HCT116 (cell line): ENCODE measurements around the gene RAB31. TPM values are rescaled to one million over a fixed set of nuclear protein-coding genes. Genes with fewer than 3 reads are reported as not detected.

Experiments
- ATAC-seq: fragments of 200-7000 bp; cut with Tn5 transposase; 2 replicates; pipeline ENCODE4 v1.9.1; 2020; ENCODE audit warnings: mild to moderate bottlenecking, moderate library complexity
- BruUV-seq: library from RNA; stranded (reverse); fragments of 400-500 nt; replicated peaks from 2 replicates; lab custom pipeline; 2021; lab: Mats Ljungman, UMichigan
- CTCF ChIA-PET: fragments of 300-600 bp; sonication (Branson Sonifier 250); formaldehyde crosslinking; loops from one replicate; lab custom pipeline; 2021; ENCODE audit warnings: antibody characterized with exemption; lab: Charles Lee
- POLR2A ChIA-PET: fragments of 300-600, 350-600 bp; sonication (Branson Sonifier 250); formaldehyde crosslinking; loops from one replicate; lab custom pipeline; 2021; ENCODE audit warnings: antibody characterized with exemption; lab: Charles Lee
- RAD21 ChIA-PET, 2 experiments: fragments of 300-600 bp; sonication (Branson Sonifier 250); formaldehyde crosslinking; loops; one replicate each; lab custom pipeline; 2023; ENCODE audit warnings: low total read pairs in 2 of 2; ENCODE audit not compliant: uncharacterized antibody in 2 of 2, unreplicated experiment in 2 of 2, low non-redundant PET in 1 of 2; lab: Charles Lee
- DNase-seq: peaks from one replicate; pipeline ENCODE4 v3.0.0-alpha.2; 2010; ENCODE audit warnings: low read depth, low spot score
- H2AFZ ChIP-seq: fragments of 200-600 bp; shearing (Covaris generic), sonication (generic); 2 replicates; pipeline ENCODE4 v1.6.1; 2017; ENCODE audit warnings: low read depth, mixed run types, mixed read lengths, antibody characterized with exemption, low read length; ENCODE audit not compliant: poor library complexity, severe bottlenecking
- H3K27ac ChIP-seq: 2 replicates; pipeline ENCODE4 v1.5.1; 2012; ENCODE audit warnings: low read depth, low read length
- H3K27me3 ChIP-seq: fragments of 200-600 bp; sonication (generic); 2 replicates; pipeline ENCODE4 v1.6.1; 2016; ENCODE audit warnings: mixed run types, low read length, mixed read lengths; ENCODE audit not compliant: insufficient read depth
- H3K36me3 ChIP-seq, 2 experiments: fragments of 200-500 bp in 1 of 2; fragments of 200-600 bp in 1 of 2; sonication (Bioruptor generic) in 1 of 2; sonication (generic) in 1 of 2; 2 replicates each; pipeline versions ENCODE4 v1.5.1 to v1.6.1; 2014 to 2016; ENCODE audit warnings: low read length in 2 of 2, inconsistent platforms in 1 of 2, mixed read lengths in 1 of 2, mixed run types in 1 of 2; ENCODE audit not compliant: insufficient read depth in 2 of 2, control insufficient read depth in 1 of 2
- H3K4me1 ChIP-seq, 2 experiments: fragments of 200-600 bp in 1 of 2; sonication (generic) in 1 of 2; 2 replicates each; pipeline versions ENCODE4 v1.5.1 to v1.6.1; 2012 to 2017; ENCODE audit warnings: low read length in 2 of 2, inconsistent platforms in 1 of 2, mild to moderate bottlenecking in 1 of 2, mixed read lengths in 1 of 2, mixed run types in 1 of 2, moderate library complexity in 1 of 2; ENCODE audit not compliant: insufficient read depth in 2 of 2, control insufficient read depth in 1 of 2
- H3K4me2 ChIP-seq: fragments of 200-600 bp; sonication (generic); 2 replicates; pipeline ENCODE4 v1.6.1; 2017; ENCODE audit warnings: mixed run types, low read length, mixed read lengths
- H3K4me3 ChIP-seq, 2 experiments: fragments of 200-600 bp in 1 of 2; sonication (generic) in 1 of 2; replicated peaks in 1 of 2; 2 replicates each; pipeline ENCODE4 v1.5.1; 2011 to 2016; ENCODE audit warnings: low read length in 2 of 2, control low read depth in 1 of 2, low read depth in 1 of 2, mild to moderate bottlenecking in 1 of 2, mixed read lengths in 1 of 2, mixed run types in 1 of 2
- H3K79me2 ChIP-seq: fragments of 200-600 bp; sonication (generic); 2 replicates; pipeline ENCODE4 v1.6.1; 2017; ENCODE audit warnings: mild to moderate bottlenecking, mixed run types, low read length, moderate library complexity, mixed read lengths; ENCODE audit not compliant: insufficient read depth
- H3K9ac ChIP-seq: fragments of 200-600 bp; sonication (generic); 2 replicates; pipeline ENCODE4 v1.6.1; 2016; ENCODE audit warnings: low read length, mixed read lengths
- H3K9me2 ChIP-seq: fragments of 200-600 bp; sonication (generic), shearing (Covaris generic); 2 replicates; pipeline ENCODE4 v1.6.1; 2017; ENCODE audit warnings: mixed run types, mild to moderate bottlenecking, moderate library complexity; ENCODE audit not compliant: insufficient read depth
- H3K9me3 ChIP-seq, 2 experiments: fragments of 200-500 bp in 1 of 2; fragments of 200-600 bp in 1 of 2; sonication (Bioruptor generic) in 1 of 2; sonication (generic) in 1 of 2; 2 replicates each; pipeline ENCODE4 v1.6.1; 2014 to 2017; ENCODE audit warnings: low read length in 2 of 2, mixed read lengths in 2 of 2, inconsistent platforms in 1 of 2, low read depth in 1 of 2, mild to moderate bottlenecking in 1 of 2, mixed run types in 1 of 2, moderate library complexity in 1 of 2; ENCODE audit not compliant: control insufficient read depth in 1 of 2, insufficient read depth in 1 of 2
- H4K20me1 ChIP-seq: fragments of 200-600 bp; sonication (generic), shearing (Covaris generic); 2 replicates; pipeline ENCODE4 v1.6.1; 2017; ENCODE audit warnings: mixed run types, mild to moderate bottlenecking, moderate library complexity; ENCODE audit not compliant: insufficient read depth
- CBX3 ChIP-seq: IDR thresholded peaks from 2 replicates; pipeline ENCODE4 v1.6.1; 2012; ENCODE audit warnings: low read depth
- CEBPB ChIP-seq: IDR thresholded peaks from 2 replicates; pipeline ENCODE4 v1.6.1; 2012; ENCODE audit warnings: low read depth
- EGR1 ChIP-seq: IDR thresholded peaks from 2 replicates; pipeline ENCODE4 v1.6.1; 2012; ENCODE audit warnings: low read depth
- EZH2 ChIP-seq: fragments of 200-600 bp; sonication (generic); IDR thresholded peaks from 2 replicates; pipeline ENCODE4 v1.6.1; 2017; ENCODE audit warnings: antibody characterized with exemption, mixed run types
- EZH2phosphoT487 ChIP-seq: fragments of 200-600 bp; IDR thresholded peaks from 2 replicates; pipeline ENCODE4 v1.6.1; 2018; ENCODE audit warnings: antibody characterized with exemption, borderline replicate concordance
- FOSL1 ChIP-seq: IDR thresholded peaks from 2 replicates; pipeline ENCODE4 v1.6.1; 2012; ENCODE audit warnings: low read depth
- JUND ChIP-seq: IDR thresholded peaks from 2 replicates; pipeline ENCODE4 v1.6.1; 2012
- POLR2A ChIP-seq: IDR thresholded peaks from 2 replicates; pipeline ENCODE4 v1.7.0; 2011; ENCODE audit warnings: borderline replicate concordance; ENCODE audit not compliant: insufficient read depth, insufficient read length; ENCODE audit errors: extremely low read depth
- RAD21 ChIP-seq: IDR thresholded peaks from 2 replicates; pipeline ENCODE4 v1.6.1; 2012; ENCODE audit warnings: low read depth, mild to moderate bottlenecking
- SIN3A ChIP-seq: IDR thresholded peaks from 2 replicates; pipeline ENCODE4 v1.6.1; 2012; ENCODE audit warnings: low read depth
- SRF ChIP-seq: IDR thresholded peaks from 2 replicates; pipeline ENCODE4 v1.6.1; 2012; ENCODE audit warnings: low read depth
- TCF7L2 ChIP-seq: IDR thresholded peaks from 2 replicates; pipeline ENCODE4 v1.7.0; 2011; ENCODE audit warnings: borderline replicate concordance, inconsistent platforms; ENCODE audit not compliant: insufficient read depth, insufficient read length; ENCODE audit errors: extremely low read depth
- YY1 ChIP-seq: IDR thresholded peaks from 2 replicates; pipeline ENCODE4 v1.6.1; 2011; ENCODE audit warnings: low read length, low read depth, moderate library complexity, mild to moderate bottlenecking; ENCODE audit not compliant: insufficient replicate concordance; ENCODE audit errors: extremely low read depth
- ZFX ChIP-seq: fragments of 450-650 bp; IDR thresholded peaks from 2 replicates; pipeline ENCODE4 v1.6.1; 2017
- ZNF274 ChIP-seq: fragments of 200-500 bp; sonication (Bioruptor generic); IDR thresholded peaks from 2 replicates; pipeline ENCODE4 v1.6.1; 2014; ENCODE audit warnings: mild to moderate bottlenecking, low read depth, low read length, inconsistent platforms
- intact Hi-C: fragments of 100-400 bp; cut with micrococcal nuclease; formaldehyde crosslinking; loops from 2 replicates; pipeline ENCODE4 v1.10.0; 2022
- total RNA-seq: library from RNA; stranded (reverse); gene quantifications from one replicate; pipeline ENCODE4 v1.2.1, GENCODE V29; 2021; ENCODE audit not compliant: unreplicated experiment
- TF ChIP-seq, protein P1 (sequence below): IDR thresholded peaks from 2 replicates; pipeline ENCODE4 v1.6.1; 2012
- TF ChIP-seq, protein P2 (sequence below): IDR thresholded peaks from 2 replicates; pipeline ENCODE4 v1.6.1; 2012; ENCODE audit warnings: low read depth
- TF ChIP-seq, protein P3 (sequence below): IDR thresholded peaks from 2 replicates; pipeline ENCODE4 v1.6.1; 2012
- TF ChIP-seq, protein P4 (sequence below), 3 experiments: fragments of 200-600 bp in 1 of 3; sonication (generic) in 1 of 3; IDR thresholded peaks in 2 of 3; conservative IDR thresholded peaks in 1 of 3; 2 replicates each; pipeline ENCODE4 v1.5.1; 2012 to 2017; ENCODE audit warnings: low read depth in 2 of 3, low read length in 2 of 3, antibody characterized with exemption in 1 of 3, borderline replicate concordance in 1 of 3, control low read depth in 1 of 3, mild to moderate bottlenecking in 1 of 3, mixed read lengths in 1 of 3, mixed run types in 1 of 3, moderate library complexity in 1 of 3; ENCODE audit not compliant: insufficient read depth in 1 of 3
- TF ChIP-seq, protein P5 (sequence below): IDR thresholded peaks from 2 replicates; pipeline ENCODE4 v1.6.1; 2011; ENCODE audit warnings: mild to moderate bottlenecking, low read length, moderate library complexity; ENCODE audit not compliant: insufficient replicate concordance; ENCODE audit errors: extremely low read depth

The RAB31 gene
- total RNA-seq, 1 experiment from 2014 or later: 46.9 TPM

DNA sequence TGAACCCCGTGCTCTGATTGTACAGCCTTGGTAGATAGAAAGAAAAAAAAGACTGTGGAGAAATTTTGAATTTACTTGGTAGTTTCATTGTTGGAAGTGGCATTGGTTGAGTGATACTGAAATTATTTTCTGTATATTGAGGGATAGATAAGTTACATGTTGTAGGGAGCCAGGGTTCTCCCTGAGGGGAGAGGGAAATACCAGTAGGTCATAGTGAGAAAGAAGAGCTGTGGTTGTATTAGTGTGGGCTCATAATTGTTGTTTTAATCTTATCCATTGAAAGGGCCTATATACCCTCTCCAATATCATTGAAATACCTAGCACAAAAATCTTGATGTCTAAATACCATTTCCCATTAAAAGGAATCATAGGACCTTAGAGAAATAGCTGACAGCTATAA is 16.9 kb upstream of the RAB31 start:
- no peaks in the 10 kb centered on the region for H3K9me2 ChIP-seq
- TF ChIP-seq CBX3 (no peak), EGR1 (no peak), FOSL1 (no peak), EZH2phosphoT487 (no peak), SIN3A (no peak), JUND (no peak), CEBPB (no peak), SRF (no peak), ZFX (no peak), ZNF274 (no peak), TCF7L2 (no peak), YY1 (no peak), POLR2A (no peak), RAD21 (no peak), EZH2 (no peak)
- TF ChIP-seq, protein P1, sequence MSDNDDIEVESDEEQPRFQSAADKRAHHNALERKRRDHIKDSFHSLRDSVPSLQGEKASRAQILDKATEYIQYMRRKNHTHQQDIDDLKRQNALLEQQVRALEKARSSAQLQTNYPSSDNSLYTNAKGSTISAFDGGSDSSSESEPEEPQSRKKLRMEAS: no peak
- TF ChIP-seq, protein P2, sequence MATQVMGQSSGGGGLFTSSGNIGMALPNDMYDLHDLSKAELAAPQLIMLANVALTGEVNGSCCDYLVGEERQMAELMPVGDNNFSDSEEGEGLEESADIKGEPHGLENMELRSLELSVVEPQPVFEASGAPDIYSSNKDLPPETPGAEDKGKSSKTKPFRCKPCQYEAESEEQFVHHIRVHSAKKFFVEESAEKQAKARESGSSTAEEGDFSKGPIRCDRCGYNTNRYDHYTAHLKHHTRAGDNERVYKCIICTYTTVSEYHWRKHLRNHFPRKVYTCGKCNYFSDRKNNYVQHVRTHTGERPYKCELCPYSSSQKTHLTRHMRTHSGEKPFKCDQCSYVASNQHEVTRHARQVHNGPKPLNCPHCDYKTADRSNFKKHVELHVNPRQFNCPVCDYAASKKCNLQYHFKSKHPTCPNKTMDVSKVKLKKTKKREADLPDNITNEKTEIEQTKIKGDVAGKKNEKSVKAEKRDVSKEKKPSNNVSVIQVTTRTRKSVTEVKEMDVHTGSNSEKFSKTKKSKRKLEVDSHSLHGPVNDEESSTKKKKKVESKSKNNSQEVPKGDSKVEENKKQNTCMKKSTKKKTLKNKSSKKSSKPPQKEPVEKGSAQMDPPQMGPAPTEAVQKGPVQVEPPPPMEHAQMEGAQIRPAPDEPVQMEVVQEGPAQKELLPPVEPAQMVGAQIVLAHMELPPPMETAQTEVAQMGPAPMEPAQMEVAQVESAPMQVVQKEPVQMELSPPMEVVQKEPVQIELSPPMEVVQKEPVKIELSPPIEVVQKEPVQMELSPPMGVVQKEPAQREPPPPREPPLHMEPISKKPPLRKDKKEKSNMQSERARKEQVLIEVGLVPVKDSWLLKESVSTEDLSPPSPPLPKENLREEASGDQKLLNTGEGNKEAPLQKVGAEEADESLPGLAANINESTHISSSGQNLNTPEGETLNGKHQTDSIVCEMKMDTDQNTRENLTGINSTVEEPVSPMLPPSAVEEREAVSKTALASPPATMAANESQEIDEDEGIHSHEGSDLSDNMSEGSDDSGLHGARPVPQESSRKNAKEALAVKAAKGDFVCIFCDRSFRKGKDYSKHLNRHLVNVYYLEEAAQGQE: no peak
- TF ChIP-seq, protein P3, sequence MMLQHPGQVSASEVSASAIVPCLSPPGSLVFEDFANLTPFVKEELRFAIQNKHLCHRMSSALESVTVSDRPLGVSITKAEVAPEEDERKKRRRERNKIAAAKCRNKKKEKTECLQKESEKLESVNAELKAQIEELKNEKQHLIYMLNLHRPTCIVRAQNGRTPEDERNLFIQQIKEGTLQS: no peak
- TF ChIP-seq, protein P4, sequence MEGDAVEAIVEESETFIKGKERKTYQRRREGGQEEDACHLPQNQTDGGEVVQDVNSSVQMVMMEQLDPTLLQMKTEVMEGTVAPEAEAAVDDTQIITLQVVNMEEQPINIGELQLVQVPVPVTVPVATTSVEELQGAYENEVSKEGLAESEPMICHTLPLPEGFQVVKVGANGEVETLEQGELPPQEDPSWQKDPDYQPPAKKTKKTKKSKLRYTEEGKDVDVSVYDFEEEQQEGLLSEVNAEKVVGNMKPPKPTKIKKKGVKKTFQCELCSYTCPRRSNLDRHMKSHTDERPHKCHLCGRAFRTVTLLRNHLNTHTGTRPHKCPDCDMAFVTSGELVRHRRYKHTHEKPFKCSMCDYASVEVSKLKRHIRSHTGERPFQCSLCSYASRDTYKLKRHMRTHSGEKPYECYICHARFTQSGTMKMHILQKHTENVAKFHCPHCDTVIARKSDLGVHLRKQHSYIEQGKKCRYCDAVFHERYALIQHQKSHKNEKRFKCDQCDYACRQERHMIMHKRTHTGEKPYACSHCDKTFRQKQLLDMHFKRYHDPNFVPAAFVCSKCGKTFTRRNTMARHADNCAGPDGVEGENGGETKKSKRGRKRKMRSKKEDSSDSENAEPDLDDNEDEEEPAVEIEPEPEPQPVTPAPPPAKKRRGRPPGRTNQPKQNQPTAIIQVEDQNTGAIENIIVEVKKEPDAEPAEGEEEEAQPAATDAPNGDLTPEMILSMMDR (IDR thresholded peaks at IDR 0.05 in 2 of 3, conservative IDR thresholded peaks at IDR 0.05 in 1 of 3; ENCODE audit: borderline replicate concordance in 1 of 3, insufficient read depth in 1 of 3, low read depth in 2 of 3, low read length in 2 of 3): no peak
- TF ChIP-seq, protein P5, sequence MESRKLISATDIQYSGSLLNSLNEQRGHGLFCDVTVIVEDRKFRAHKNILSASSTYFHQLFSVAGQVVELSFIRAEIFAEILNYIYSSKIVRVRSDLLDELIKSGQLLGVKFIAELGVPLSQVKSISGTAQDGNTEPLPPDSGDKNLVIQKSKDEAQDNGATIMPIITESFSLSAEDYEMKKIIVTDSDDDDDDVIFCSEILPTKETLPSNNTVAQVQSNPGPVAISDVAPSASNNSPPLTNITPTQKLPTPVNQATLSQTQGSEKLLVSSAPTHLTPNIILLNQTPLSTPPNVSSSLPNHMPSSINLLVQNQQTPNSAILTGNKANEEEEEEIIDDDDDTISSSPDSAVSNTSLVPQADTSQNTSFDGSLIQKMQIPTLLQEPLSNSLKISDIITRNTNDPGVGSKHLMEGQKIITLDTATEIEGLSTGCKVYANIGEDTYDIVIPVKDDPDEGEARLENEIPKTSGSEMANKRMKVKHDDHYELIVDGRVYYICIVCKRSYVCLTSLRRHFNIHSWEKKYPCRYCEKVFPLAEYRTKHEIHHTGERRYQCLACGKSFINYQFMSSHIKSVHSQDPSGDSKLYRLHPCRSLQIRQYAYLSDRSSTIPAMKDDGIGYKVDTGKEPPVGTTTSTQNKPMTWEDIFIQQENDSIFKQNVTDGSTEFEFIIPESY: no peak
- H3K27me3 ChIP-seq: no peaks in the 10 kb centered on the region
- H3K79me2 ChIP-seq: no peaks in the 10 kb centered on the region
- no peak for ATAC-seq
- ChIA-PET POLR2A (no interaction called here), RAD21 (no interaction called here), CTCF (no interaction called here)
- BruUV-seq: no TSS peak
- H3K9me3 ChIP-seq: no peaks in the 10 kb centered on the region
- intact Hi-C loops: no loop called here
- H3K4me2 ChIP-seq: no peak overlapping the region
- H2AFZ ChIP-seq: no peak overlapping the region
- no peak overlapping the region for H3K4me3 ChIP-seq
- peaks cover 0 to 5% of the 10 kb centered on the region in 2 experiments; a peak in 1 of 4 replicates for H3K4me1 ChIP-seq
- no peaks in the 10 kb centered on the region for H3K36me3 ChIP-seq
- DNase-seq: no peak
- no peaks in the 10 kb centered on the region for H4K20me1 ChIP-seq
- H3K27ac ChIP-seq: no peak overlapping the region
- no peak overlapping the region for H3K9ac ChIP-seq
